DOHH2 (cell line): ENCODE data around the gene CDT1.

Experiments used
- H3F3A ChIP-seq: fragments of 200-600 bp; sonication (generic), shearing (Covaris generic); 2 replicates; pipeline ENCODE4 v1.6.0; 2016; ENCODE audit warnings: antibody characterized with exemption, mild to moderate bottlenecking; ENCODE audit not compliant: control insufficient read depth, insufficient read depth
- H3K27ac ChIP-seq: fragments of 200-600 bp; sonication (generic); 2 replicates; pipeline ENCODE4 v1.5.1; 2014; ENCODE audit warnings: low read depth, mild to moderate bottlenecking, low read length, moderate library complexity
- H3K27me3 ChIP-seq: fragments of 200-600 bp; sonication (generic); 2 replicates; pipeline ENCODE4 v1.6.1; 2014; ENCODE audit warnings: mild to moderate bottlenecking, low read length, mixed read lengths; ENCODE audit not compliant: control insufficient read depth
- H3K36me3 ChIP-seq: fragments of 200-600 bp; sonication (generic); 2 replicates; pipeline ENCODE4 v1.6.1; 2014; ENCODE audit warnings: mild to moderate bottlenecking, low read length, moderate library complexity, mixed read lengths; ENCODE audit not compliant: control insufficient read depth
- H3K4me1 ChIP-seq: fragments of 200-600 bp; sonication (generic); 2 replicates; pipeline ENCODE4 v1.6.1; 2014; ENCODE audit warnings: mild to moderate bottlenecking, low read length, mixed read lengths; ENCODE audit not compliant: control insufficient read depth
- H3K4me2 ChIP-seq: fragments of 200-600 bp; sonication (generic); 2 replicates; pipeline ENCODE4 v1.6.0; 2014; ENCODE audit warnings: mild to moderate bottlenecking, low read length, moderate library complexity
- H3K4me3 ChIP-seq: fragments of 200-600 bp; sonication (generic); 2 replicates; pipeline ENCODE4 v1.5.1; 2014; ENCODE audit warnings: mild to moderate bottlenecking, low read length, mixed read lengths
- H3K79me2 ChIP-seq: fragments of 200-600 bp; sonication (generic); 2 replicates; pipeline ENCODE4 v1.6.1; 2014; ENCODE audit warnings: mild to moderate bottlenecking, low read length, mixed read lengths; ENCODE audit not compliant: control insufficient read depth
- H3K9me2 ChIP-seq: fragments of 200-600 bp; sonication (generic); replicated peaks from 2 replicates; pipeline ENCODE4 v1.6.1; 2014; ENCODE audit warnings: mild to moderate bottlenecking, low read length, mixed read lengths; ENCODE audit not compliant: control insufficient read depth
- H3K9me3 ChIP-seq: fragments of 200-600 bp; sonication (generic); 2 replicates; pipeline ENCODE4 v1.6.1; 2014; ENCODE audit warnings: antibody characterized with exemption, low read length, mixed read lengths; ENCODE audit not compliant: control insufficient read depth, insufficient read depth
- H4K20me1 ChIP-seq: fragments of 200-600 bp; sonication (generic); 2 replicates; pipeline ENCODE4 v1.6.0; 2014; ENCODE audit warnings: low read depth, mild to moderate bottlenecking, antibody characterized with exemption, low read length, moderate library complexity; ENCODE audit not compliant: control insufficient read depth, insufficient read depth
- EZH2phosphoT487 ChIP-seq: fragments of 200-600 bp; sonication (generic); IDR thresholded peaks from 2 replicates; pipeline ENCODE4 v1.6.1; 2017; ENCODE audit warnings: borderline replicate concordance, mild to moderate bottlenecking, antibody characterized with exemption, low read length, moderate library complexity, mixed read lengths
- TF ChIP-seq, protein P1 (sequence below): fragments of 200-600 bp; sonication (generic); IDR thresholded peaks from one replicate; pipeline ENCODE4 v1.5.1; 2014; ENCODE audit warnings: antibody characterized with exemption, mild to moderate bottlenecking, low read depth, low read length; ENCODE audit not compliant: poor library complexity, severe bottlenecking

The CDT1 gene

GRCh38 chr16:88839745-88840599 lies 36.4 kb downstream of the CDT1 start:
- no peaks in the 10 kb centered on the region for H3K9me3 ChIP-seq
- no peaks in the 10 kb centered on the region for H4K20me1 ChIP-seq
- no peaks in the 10 kb centered on the region for H3K9me2 ChIP-seq
- no peak for TF ChIP-seq EZH2phosphoT487
- TF ChIP-seq, protein P1, sequence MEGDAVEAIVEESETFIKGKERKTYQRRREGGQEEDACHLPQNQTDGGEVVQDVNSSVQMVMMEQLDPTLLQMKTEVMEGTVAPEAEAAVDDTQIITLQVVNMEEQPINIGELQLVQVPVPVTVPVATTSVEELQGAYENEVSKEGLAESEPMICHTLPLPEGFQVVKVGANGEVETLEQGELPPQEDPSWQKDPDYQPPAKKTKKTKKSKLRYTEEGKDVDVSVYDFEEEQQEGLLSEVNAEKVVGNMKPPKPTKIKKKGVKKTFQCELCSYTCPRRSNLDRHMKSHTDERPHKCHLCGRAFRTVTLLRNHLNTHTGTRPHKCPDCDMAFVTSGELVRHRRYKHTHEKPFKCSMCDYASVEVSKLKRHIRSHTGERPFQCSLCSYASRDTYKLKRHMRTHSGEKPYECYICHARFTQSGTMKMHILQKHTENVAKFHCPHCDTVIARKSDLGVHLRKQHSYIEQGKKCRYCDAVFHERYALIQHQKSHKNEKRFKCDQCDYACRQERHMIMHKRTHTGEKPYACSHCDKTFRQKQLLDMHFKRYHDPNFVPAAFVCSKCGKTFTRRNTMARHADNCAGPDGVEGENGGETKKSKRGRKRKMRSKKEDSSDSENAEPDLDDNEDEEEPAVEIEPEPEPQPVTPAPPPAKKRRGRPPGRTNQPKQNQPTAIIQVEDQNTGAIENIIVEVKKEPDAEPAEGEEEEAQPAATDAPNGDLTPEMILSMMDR = no peak
- H3K4me3 ChIP-seq = no peak overlapping the region
- H3K36me3 ChIP-seq = no peaks in the 10 kb centered on the region
- H3K27ac ChIP-seq = no peak overlapping the region
- no peaks in the 10 kb centered on the region for H3K4me1 ChIP-seq
- H3K79me2 ChIP-seq = no peaks in the 10 kb centered on the region
- no peaks in the 10 kb centered on the region for H3K27me3 ChIP-seq
- H3F3A ChIP-seq = no peaks in the 10 kb centered on the region
- H3K4me2 ChIP-seq = no peak overlapping the region

- H4K20me1 ChIP-seq = no peaks in the 10 kb centered on the region
- no peak for TF ChIP-seq EZH2phosphoT487
- TF ChIP-seq, protein P1 = no peak
- H3K27ac ChIP-seq = no peak overlapping the region
- no peak overlapping the region for H3K4me3 ChIP-seq
- H3K9me3 ChIP-seq = no peaks in the 10 kb centered on the region
- H3K36me3 ChIP-seq = no peaks in the 10 kb centered on the region
- H3K9me2 ChIP-seq = no peaks in the 10 kb centered on the region
- no peaks in the 10 kb centered on the region for H3F3A ChIP-seq
- no peaks in the 10 kb centered on the region for H3K27me3 ChIP-seq
- no peak overlapping the region for H3K4me2 ChIP-seq
- no peaks in the 10 kb centered on the region for H3K79me2 ChIP-seq
- H3K4me1 ChIP-seq = no peaks in the 10 kb centered on the region
Measured at GRCh38 chr16:88840600-88841215, 37.1 kb downstream of the CDT1 start.

- H3K36me3 ChIP-seq = no peaks in the 10 kb centered on the region
Measured at GRCh38 chr16:88841521-88842307, 38.1 kb downstream of the CDT1 start.

More at GRCh38 chr16:88841521-88842307, 38.1 kb downstream of the CDT1 start:
- Histone ChIP-seq H3K79me2 (no peaks in the 10 kb centered on the region), H3K4me1 (no peaks in the 10 kb centered on the region), H3F3A (no peaks in the 10 kb centered on the region), H3K27ac (no peak overlapping the region), H4K20me1 (no peaks in the 10 kb centered on the region), H3K4me3 (no peak overlapping the region), H3K9me3 (no peaks in the 10 kb centered on the region), H3K27me3 (no peaks in the 10 kb centered on the region), H3K4me2 (no peak overlapping the region), H3K9me2 (no peaks in the 10 kb centered on the region)
- TF ChIP-seq, protein P1 = no peak
- TF ChIP-seq EZH2phosphoT487 = no peak
